ENCODE data around the gene PIK3C2A. TPM values are rescaled to one million over a fixed set of nuclear protein-coding genes. Genes with fewer than 3 reads are reported as not detected.

The PIK3C2A gene
- total and polyA plus RNA-seq, 10 of the 15 experiments (the other 5 are each of a cell fraction or from before 2014, with no cell fraction given), result 1.6 to 20.6 (median 9.1) TPM

- Histone ChIP-seq H2AFZ (ENCODE audit: control insufficient read depth, low read depth, low read length) (no peak overlapping the region), H3K27me3 (replicated peaks in 1 of 2; ENCODE audit: control insufficient read depth in 2 of 2, insufficient read depth in 2 of 2, low read length in 1 of 2) (peaks cover 0 to 3% of the 10 kb centered on the region in 2 experiments; a peak in 1 of 4 replicates), H3K4me1 (ENCODE audit: control insufficient read depth, insufficient read depth, low read length) (no peaks in the 10 kb centered on the region), H3K9me3 (replicated peaks; ENCODE audit: control insufficient read depth, insufficient read depth, low read length) (no peaks in the 10 kb centered on the region), H3K79me2 (ENCODE audit: control insufficient read depth, insufficient read depth, low read length) (no peaks in the 10 kb centered on the region), H3K36me3 (ENCODE audit: control insufficient read depth in 2 of 2, insufficient read depth in 2 of 2, low read length in 1 of 2) (no peaks in the 10 kb centered on the region), H4K20me1 (ENCODE audit: control insufficient read depth, insufficient read depth) (no peaks in the 10 kb centered on the region), H3K4me3 (no peak overlapping the region), H3K4me2 (ENCODE audit: control insufficient read depth, insufficient read depth) (no peak overlapping the region), H3K9ac (ENCODE audit: control insufficient read depth, insufficient read depth, low read length) (no peak overlapping the region), H3K27ac (ENCODE audit: control insufficient read depth, insufficient read depth) (no peak overlapping the region)
- TF ChIP-seq, protein P1, sequence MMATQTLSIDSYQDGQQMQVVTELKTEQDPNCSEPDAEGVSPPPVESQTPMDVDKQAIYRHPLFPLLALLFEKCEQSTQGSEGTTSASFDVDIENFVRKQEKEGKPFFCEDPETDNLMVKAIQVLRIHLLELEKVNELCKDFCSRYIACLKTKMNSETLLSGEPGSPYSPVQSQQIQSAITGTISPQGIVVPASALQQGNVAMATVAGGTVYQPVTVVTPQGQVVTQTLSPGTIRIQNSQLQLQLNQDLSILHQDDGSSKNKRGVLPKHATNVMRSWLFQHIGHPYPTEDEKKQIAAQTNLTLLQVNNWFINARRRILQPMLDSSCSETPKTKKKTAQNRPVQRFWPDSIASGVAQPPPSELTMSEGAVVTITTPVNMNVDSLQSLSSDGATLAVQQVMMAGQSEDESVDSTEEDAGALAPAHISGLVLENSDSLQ (IDR thresholded peaks at IDR 0.05), result no peak
- TF ChIP-seq MYB (IDR thresholded peaks at IDR 0.05; ENCODE audit: borderline replicate concordance, low read depth, low read length), result no peak
- TF ChIP-seq SUPT20H (IDR thresholded peaks at IDR 0.05; ENCODE audit: borderline replicate concordance, control insufficient read depth, low read depth, low read length), result no peak
- TF ChIP-seq NR2F1 (conservative IDR thresholded peaks at IDR 0.05), result no peak
- no peak for TF ChIP-seq USF2 (IDR thresholded peaks at IDR 0.05; ENCODE audit: borderline replicate concordance, low read depth, low read length)
- TF ChIP-seq BMI1 (IDR thresholded peaks at IDR 0.05; ENCODE audit: borderline replicate concordance), result no peak
- TF ChIP-seq GABPA (IDR thresholded peaks at IDR 0.05; ENCODE audit: low read depth), result no peak
- TF ChIP-seq RAD51 (IDR thresholded peaks at IDR 0.05), result no peak
- no peak for TF ChIP-seq ZBTB4 (CRISPR knock-in tag; IDR thresholded peaks at IDR 0.05)
- no peak for TF ChIP-seq HDGF (IDR thresholded peaks at IDR 0.05)
- TF ChIP-seq EZH2 (IDR thresholded peaks at IDR 0.05; ENCODE audit: borderline replicate concordance, control insufficient read depth, low read depth, low read length), result no peak
- TF ChIP-seq RFX5 (IDR thresholded peaks at IDR 0.05; ENCODE audit: low read depth, low read length), result no peak
- DNase-seq (ENCODE audit: low read depth, low spot score) (no peak), ATAC-seq (no peak), FAIRE-seq (no peak)
- no TSS peak for BruUV-seq (replicated peaks)
- in situ Hi-C loops (cut with MboI), result no loop called here
- ChIA-PET CTCF (interaction anchor here (1.3 kb wide), 1 partner anchor 23 kb away, joined by 4 read pairs; no protein-coding TSS in a partner anchor), RAD21 (ENCODE audit: unreplicated experiment) (no interaction called here), POLR2A (no interaction called here), SMC1A (ENCODE audit: uncharacterized antibody, unreplicated experiment) (no interaction called here)
- WGBS (ENCODE audit: insufficient coverage, insufficient replicate concordance, low lambda C conversion rate, missing lambda C conversion rate), result 16% methylated on average over 4 of the region's 4 CpGs
- intact Hi-C loops (cut with micrococcal nuclease; ENCODE audit: unreplicated experiment), result no loop called here
These were observed 44.9 kb upstream of the PIK3C2A start for GRCh38 chr11:17252704-17253103.

Data from GM12878 (cell line).